GDM1 (cell line): ENCODE measurements around the gene C1orf50.

Source experiments
- DNase-seq: peaks from one replicate; lab custom pipeline; 2025; lab: John Stamatoyannopoulos, UW

The C1orf50 gene

DNA sequence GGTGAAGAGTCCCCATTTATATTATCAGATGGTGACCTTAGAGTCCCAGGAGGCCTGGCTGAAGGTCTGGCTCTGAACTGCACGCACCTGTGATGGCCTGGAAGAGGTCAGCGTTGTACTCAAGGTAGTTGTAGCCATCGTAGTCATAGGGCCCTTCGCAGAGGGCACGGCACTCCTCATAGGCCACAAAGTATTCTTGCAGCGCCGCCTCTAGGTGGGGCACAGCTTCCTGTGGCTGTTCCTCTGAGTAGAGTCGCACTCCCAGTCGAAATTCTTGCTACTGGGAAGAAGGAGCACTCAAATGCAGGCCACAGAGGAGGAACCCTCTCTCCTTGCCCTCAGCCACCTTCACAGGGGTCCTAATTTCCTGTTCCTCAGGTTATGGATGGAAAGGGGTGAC, 7.9 kb upstream of the C1orf50 start:
- DNase-seq, result peak; percentile 26

DNA sequence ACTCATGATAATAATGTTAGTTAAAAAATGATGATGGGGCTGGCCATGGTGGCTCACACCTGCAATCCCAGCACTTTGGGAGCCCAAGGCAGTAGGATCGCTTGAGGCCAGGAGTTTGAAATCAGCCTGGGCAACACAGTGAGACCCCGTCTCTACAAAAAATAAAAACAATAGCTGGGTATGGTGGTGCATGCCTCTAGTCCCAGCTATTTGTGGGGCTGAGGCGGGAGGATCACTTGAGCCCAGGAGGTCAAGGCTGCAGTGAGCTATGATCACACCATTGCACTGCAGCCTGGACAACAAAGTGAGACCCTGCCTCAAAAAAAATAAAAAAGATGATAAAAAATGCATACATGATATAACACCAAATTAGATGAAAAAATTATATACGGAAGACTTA, 5.5 kb upstream of the C1orf50 start:
- no peak for DNase-seq

DNA sequence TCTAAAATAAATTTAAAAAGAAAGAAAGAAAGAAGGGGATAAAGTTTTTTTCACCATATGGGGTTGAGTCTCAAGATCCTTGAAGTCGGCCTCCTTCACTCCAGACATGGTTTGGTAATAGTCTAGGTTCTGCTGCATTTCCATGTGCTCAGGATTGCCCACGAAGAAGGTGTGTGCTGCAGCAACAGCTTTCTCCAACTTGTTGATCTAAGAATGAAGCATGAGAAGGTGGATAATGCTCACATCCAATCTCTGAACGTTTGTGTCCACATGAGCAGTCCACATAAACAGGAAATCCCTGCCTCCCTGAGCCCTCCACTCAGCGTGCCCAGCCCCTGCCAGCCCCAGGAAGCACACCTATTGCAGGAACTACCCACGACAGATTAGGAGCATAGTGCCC, 4.8 kb upstream of the C1orf50 start:
- DNase-seq, result no peak

DNA sequence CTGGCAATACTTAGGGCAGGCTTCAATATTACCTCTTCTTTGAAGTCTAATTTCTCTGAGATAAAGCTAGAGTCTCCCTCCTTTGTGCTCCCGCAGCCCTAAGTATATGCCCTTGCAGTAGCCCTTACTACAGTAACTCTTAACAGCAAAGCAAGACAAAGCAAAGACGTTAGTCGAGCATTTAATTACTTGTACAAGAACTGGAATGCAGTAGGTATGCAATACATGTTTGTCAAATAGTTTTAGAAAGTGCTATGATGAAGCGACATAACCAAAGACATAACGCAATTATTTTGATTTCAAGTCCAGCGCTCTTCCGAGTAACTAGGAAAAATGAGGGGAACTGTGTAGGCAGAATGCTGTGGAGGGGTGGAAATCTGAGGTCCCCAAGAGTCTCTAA, 1.8 kb upstream of the C1orf50 start:
- DNase-seq, result no peak

DNA sequence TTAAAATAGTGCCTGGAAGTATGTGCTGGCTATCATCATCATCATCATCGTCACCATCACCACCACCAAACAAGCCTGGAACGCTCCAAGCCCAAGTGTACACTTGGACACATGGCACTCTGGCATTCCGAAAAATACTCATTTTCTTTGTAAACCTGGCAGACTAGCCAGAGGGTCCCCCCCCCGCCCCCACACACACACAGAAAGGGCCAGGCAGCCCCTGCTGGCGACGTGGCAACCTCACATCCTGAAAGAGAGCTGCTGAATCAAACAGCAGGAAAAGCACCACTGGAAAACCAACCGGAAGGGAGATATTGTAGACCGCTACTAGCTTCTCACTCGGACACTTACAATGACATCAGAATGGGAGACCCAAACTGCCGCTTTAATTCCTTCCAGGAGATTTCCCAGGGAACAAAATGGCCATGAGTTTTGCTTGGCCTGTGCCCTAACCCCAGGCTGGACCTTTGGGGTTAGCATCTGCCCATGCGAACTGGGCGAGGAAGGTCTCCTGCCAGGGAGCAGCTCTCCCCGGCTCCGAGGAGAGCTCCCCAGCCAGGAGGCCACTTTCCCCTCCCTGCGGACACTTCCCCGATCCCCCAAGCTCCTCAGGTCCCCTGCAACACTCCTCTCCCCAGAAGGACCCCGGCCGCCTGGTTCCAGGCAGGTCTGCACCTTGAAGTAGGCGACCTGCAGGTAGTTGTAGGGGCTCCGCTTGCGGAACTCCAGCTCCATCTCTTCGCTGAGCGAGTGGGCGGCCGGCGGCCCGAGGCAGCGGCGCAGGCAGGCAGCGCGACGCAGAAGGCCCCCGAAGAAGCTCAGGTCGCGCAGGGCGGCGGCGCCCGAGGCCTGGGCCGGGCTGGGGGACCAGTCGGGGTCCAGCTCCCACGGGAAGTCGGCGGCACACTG, 963 bp upstream of the C1orf50 start:
- no peak for DNase-seq

DNA sequence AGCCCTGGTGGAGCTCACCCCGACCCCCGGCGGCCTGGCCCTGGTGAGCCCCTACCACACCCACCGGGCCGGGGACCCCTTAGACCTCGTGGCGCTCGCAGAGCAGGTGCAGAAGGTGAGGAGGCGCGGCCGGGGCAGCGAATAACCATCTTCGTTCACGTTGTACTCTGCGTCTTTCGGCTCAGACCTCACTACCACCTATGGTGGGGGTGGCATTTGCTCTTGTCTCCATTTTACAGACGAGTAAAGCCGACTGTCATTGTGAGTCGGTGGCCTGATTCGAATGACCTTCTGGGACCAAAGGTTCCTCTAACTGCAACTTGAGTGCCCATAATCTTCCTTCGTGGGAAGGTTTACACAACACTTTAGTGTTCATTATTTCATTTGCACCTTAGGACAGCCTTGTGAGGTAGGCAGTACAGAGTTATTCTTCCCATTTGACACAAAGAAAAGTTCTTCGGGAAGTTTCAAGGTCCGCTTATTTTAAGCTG, 506 bp downstream of the C1orf50 start:
- DNase-seq, result no peak

DNA sequence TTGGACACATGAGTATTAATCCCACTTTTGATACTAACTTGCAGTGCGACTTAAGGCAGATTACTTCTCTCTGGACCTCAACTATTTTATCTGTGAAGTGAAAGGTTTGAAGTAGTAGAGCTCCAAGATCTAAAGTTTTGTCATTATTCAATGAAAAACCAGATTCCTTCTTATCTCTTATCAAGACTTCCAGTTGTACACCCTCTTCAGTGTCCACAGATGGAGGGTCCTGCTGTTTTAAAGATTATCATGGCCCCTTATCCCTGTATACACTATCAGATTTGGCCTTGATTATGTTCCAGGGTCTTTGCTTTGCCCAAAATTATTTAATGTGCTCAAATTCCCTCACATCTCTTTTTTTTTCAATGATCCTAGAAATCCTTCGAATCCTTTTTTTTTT, 1.1 kb downstream of the C1orf50 start:
- DNase-seq, result no peak

DNA sequence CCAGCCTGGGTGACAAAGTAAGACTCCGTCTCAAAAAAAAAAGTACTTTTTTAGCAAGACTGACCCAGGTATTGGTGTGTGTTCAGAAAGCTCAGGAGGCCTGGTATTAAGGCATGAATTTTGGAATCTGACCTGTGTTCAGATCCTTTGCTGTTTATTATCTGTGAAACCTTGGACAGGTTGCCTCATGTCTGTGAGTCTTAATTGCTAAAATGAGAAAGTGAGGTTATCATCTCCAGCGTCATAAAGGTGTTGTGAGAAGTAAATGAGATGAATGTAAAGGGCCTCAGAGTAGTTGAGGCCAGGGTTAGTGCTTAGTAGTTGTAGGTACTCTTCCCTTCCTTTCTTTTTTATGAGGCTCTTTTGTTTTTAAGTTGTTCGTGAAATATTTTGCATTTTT, 2.8 kb downstream of the C1orf50 start:
- DNase-seq, result no peak

DNA sequence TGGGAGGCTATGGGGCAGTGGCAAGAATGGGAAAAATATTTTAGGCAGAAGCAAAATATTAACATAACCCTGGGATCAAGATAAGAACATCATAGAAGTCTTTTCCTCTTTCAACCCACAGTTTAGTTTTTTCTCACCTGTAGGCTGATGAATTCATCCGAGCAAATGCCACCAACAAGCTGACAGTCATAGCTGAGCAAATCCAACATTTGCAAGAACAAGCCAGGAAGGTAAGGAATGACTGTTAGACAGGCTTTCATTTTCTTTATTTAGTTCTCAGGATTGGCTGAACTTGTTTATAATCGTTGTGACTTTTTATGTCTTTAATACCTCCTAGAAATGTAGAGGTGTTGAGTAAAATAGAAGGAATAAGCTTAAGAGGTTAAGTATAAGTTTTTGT, 6.4 kb downstream of the C1orf50 start:
- no peak for DNase-seq

DNA sequence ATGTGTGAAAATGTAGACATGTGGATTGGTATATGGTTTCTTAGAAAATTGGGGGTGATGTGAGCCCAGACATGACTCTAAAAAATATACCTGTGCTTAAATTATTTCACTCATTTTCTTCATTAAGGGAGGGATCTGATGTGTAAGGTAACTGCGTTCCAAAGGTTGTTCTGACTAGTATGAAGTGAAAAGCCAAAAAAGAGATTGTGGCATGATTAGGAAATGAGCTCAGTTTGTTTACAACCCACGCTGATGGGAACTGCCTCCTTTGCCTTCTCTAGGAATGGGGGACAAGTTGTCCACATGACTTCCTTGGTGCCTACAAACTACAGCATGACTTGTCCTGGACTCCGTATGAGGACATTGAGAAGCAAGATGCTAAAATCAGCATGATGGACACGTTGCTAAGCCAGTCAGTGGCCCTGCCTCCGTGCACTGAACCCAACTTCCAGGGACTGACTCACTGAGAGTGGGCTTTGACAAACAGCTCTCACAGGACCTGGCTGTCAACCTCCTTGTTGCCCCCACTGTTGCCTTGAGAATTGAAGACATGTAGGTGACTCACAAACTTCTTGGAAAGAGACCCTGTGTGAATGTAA, 8.0 kb downstream of the C1orf50 start:
- no peak for DNase-seq

DNA sequence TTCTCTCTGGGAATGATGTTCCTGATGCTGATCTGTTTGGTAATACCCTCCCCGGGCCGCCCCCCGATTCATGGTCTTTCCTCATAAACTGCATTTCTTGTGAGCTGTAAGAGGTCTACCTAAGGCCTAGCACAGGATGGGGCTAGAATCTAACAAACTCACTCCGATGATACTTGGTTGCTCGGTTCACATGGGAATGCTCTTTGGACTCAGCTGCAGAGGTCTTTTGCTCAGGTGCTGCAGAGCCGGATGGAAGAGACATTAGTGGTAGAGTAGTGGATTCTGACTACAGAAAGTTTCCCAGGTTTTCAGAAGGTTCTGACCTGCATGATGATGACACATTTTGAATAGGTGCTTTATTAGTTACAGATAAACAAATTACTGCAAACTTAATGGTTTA, 9.5 kb downstream of the C1orf50 start:
- no peak for DNase-seq

DNA sequence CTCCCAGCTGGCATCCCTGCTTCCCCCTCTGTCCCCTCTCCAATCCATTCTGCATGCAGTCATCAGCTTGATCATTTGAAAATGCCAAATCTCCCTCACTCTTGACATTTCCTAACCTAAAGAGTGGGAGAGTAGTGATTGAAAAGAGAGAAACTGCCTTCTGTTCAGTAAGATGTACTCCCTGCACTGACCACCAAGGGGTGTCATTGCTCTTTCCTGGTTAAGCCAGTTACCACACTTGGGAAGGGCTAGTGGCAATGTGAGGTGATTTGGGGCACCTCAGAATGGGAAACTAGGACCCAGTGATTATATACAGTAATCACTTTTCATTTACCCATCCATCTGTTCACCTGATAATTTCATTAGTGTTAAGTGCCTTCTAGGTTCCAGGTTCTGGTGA, 10.8 kb downstream of the C1orf50 start:
- no peak for DNase-seq

DNA sequence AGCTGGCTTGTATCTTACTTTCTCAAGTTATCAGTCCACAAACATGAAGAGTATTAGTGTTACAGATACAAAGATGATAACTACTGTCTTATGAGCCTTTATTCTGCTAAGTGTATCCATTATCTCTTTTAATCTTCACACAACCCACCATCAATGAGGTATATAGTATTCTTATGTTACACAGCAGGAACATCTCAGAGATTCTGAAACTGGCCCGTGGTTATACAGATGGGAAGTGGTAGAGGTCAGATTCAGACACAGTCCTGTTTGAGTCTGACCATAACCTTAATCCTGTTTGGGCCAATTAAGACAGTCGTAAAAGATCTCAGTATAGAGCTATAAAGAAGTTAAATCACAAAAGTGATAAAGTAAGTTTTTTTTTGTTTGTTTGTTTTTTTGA, 12.7 kb downstream of the C1orf50 start:
- no peak for DNase-seq

DNA sequence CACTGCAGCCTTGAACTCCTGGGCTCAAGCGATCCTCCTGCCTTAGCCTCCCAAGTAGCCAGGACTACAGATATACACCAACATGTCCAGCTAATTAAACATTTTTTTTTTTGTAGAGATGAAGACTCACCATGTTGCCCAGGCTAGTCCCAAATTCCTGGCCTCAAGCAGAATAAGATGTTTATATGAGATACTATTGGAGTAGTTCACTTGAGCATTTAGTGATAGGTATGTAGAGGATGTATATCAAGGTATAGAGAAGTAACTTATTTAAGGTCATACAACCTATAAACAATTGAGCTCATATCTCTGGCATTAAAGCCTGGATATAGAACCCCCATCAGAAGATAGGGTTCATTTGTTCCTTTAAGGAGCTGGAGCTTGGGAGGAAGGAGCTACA, 13.1 kb downstream of the C1orf50 start:
- DNase-seq, result no peak

DNA sequence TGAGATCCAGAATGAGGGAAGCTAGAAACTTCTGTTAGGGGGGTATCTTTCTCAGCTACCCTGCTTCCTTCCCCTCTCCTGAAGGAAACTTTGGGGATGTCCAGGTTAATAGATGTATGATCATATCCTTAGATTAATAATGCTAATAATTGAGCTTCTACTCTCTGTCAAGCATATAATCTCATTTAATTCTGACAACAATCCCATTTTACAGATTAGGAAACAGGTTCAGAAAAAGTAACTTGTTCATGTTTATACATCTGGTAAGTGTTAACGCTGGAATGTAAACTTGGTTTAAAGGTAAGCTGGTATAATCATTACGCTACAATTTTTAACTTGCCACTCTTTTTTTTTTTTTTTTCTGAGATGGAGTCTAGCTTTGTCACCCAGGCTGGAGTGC, 16.0 kb downstream of the C1orf50 start:
- no peak for DNase-seq

DNA sequence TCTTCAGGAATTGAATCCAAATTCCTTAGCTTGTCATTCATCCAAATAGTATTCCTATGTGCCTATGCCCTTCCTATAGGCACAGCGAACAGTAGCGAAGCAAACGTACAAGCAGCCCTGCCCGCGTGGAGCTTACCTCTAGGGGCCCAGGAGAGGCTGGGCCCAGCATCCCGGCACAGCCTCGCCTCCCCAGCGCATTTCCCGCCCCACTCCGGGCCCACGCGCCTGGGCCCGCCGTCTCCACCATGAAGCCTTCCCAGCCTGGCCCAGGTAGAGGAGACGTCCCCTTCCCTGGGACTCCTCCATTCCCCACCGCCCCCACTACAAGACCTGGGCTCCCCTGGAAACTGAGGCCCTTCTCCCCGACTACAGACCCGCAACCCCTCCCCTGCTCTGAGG, 17.5 kb downstream of the C1orf50 start:
- no peak for DNase-seq

DNA sequence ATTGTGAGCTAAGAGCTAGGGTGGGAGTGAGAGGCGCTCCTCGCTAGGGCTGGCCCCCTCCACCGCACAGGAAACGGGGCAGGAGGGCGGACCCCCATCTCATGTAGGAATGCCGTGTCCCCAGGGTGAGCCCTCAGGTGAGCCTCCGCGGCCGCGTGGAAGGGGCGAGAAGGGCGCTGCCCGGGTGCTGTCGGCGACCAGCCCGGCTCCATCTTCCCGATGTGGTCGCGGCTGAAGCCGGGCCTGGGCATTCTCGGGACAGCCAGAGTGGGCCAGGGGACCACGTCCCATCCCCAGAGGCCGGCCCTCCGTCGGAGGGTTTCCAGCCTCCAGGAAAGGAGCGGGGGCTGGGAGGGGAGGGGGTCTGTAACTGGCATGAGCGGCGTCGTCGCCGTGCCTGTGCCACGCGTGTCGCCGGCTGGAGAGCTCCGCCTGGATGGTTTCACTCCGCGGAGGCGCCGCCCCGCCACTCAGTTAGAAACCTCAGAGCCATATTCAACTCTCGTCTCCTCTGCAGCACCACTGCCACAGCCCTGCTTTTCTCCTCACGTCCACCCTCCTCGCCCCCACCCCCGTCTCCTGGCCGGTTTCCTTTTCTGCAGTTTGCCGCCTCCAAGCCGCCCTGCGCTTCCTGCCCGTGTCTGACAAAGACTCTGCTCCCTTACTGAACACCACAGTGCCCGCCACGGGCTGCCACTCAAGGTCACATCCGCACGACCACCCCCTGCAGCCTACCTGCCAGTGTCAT, 18.1 kb downstream of the C1orf50 start, which contains the start of gene TMEM269:
TSS of gene TMEM269 (plus strand) at position 46 of the 748 bp plus-strand sequence. CDS start 4,903 bp downstream, outside the sequence.
- DNase-seq, result no peak

DNA sequence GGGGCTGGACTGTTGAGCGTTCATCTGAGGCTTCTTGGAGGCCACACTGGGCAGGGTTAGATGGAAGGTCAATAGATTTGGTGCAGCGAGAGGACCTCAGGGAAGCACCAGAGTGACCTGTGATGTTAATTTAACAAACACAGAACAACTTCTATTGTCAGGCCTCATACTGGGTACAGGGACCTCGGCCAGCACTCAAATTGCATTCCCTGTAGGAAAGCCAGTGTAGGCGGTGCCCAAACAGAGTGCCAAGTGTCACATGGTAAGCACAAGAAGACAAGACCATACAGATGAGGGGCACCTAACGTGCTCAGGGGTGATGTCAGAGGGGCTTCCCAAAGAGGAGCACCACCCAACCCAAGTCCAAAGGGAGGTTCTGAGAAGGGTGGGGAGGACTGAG, 19.0 kb downstream of the C1orf50 start:
- DNase-seq, result no peak

DNA sequence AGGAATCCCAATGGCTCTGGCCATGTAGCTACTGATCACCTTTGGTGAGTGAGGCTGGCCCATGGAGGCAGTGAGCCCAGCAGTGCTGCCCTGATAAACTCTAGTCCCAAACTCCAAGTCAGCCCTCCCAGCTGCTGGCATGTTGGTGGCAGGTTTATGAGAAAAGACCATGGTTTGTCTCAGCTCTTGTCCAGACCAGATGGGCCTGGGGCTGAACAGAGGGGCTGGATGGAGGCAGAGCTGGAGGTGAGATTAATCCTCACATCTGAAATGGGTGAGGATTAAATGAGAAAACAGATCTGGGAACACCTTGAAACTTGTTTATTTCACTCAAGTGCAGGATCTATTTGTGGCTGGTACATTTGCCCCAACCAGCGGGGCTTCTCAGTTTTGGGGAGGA, 21.0 kb downstream of the C1orf50 start:
- DNase-seq, result no peak

DNA sequence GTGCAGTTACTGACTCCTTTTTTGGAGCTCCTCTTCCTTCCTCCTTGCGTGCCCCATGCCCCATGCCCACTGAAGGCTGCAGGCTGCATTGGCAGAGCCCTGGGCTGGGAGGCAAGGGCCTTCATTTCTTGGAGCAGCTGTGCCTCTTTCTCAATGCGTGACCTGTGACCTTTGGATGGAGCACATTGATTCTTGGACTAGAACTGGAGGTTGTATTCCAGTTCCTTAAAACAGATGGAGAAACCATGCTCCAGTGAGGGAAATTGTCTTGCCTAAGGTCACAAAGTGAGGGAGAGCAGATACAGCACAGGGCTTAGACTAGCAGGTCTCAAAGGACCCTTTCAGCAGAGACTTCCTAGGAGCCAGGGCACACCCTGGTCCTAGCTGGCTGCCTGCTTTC, 26.8 kb downstream of the C1orf50 start:
- DNase-seq, result no peak

DNA sequence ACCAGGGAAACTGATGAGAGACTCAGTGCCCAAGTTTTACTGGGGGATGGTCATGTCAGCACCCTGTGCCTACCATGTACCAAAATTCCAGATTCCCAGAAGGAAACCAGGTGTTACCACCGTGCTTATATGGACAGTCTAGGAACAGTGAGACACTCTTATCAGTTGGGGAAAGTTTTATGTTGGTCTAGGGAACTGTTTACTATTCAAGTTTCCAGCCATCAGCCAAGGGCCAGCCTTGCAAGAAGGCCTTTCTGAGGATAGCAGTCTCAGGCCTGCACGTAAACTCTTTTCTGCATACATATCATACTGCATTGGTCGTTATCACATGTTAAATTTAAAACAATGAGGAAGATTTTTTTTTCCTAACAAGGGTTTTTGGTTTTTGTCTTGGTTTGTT, 30.4 kb downstream of the C1orf50 start:
- no peak for DNase-seq

DNA sequence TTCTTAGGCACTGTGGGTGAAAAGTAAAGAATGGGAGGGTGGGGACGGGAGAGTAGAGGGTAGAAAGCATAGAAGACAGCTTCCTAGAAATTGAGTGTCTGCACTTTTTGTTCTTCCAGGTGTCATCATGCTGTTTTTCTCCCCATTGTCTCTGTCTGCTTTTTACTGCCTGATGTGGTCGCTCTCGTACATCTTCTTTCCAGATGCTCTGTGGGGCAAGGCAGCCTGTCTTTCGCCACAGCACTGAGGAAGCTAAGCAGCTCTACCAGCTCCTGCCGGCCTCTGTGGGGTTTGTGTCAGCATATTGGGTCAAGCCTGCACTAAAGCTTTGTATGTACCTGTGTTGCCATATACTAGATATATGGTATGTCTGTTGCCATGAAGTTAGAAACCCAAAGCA, 30.9 kb downstream of the C1orf50 start:
- DNase-seq, result no peak
